ENCODE results near the gene P2RY14.

The P2RY14 gene

DNA sequence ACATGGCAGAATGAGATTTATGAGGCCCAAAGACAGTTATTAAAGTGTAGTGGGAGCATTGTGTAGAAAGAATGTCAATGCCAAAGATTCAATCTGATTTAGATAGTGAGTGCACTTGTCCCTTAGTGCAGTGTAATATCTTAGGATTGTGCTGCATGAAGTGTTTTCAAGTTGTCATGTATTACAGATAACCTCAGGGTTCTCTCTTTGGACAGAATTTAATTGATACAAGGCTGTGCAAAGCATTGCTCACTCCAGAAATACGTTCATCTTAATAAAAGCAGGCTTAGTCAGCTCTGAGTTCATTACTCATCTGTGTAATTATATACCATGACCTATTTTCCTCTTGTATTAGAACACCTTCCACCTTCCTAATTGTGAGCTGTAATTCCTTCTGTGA lies 59.3 kb downstream of the P2RY14 start:
- TF ChIP-seq, protein P1, sequence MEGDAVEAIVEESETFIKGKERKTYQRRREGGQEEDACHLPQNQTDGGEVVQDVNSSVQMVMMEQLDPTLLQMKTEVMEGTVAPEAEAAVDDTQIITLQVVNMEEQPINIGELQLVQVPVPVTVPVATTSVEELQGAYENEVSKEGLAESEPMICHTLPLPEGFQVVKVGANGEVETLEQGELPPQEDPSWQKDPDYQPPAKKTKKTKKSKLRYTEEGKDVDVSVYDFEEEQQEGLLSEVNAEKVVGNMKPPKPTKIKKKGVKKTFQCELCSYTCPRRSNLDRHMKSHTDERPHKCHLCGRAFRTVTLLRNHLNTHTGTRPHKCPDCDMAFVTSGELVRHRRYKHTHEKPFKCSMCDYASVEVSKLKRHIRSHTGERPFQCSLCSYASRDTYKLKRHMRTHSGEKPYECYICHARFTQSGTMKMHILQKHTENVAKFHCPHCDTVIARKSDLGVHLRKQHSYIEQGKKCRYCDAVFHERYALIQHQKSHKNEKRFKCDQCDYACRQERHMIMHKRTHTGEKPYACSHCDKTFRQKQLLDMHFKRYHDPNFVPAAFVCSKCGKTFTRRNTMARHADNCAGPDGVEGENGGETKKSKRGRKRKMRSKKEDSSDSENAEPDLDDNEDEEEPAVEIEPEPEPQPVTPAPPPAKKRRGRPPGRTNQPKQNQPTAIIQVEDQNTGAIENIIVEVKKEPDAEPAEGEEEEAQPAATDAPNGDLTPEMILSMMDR (IDR thresholded peaks at IDR 0.05; ENCODE audit: control insufficient read depth, extremely low read depth, insufficient read depth), result no peak
- no peak overlapping the region for H3K4me3 ChIP-seq (ENCODE audit: low read depth, low read length)
- no peak for DNase-seq (ENCODE audit: low read depth)

DNA sequence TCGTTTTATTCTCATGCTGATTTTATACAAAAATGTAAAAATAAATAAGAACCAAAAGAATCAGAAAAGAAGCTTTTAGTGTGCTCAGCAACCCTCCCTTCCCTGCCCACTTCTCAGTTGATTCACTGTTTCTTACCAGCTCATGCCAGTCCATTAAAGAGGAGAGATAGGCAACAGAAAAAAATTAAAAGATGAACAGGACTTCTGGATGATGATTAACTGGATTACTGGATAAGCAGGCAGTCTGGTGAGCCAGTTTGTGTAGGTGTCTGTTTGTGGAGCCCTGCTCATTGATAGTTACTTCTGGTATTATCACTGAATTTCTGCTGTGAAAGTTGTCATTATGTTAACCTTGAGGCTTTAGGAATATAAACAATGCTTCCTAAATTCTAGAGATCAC lies 60.2 kb downstream of the P2RY14 start:
- TF ChIP-seq, protein P1 (IDR thresholded peaks at IDR 0.05; ENCODE audit: control insufficient read depth, extremely low read depth, insufficient read depth), result no peak
- no peak overlapping the region for H3K4me3 ChIP-seq (ENCODE audit: low read depth, low read length)
- DNase-seq (ENCODE audit: low read depth), result no peak

DNA sequence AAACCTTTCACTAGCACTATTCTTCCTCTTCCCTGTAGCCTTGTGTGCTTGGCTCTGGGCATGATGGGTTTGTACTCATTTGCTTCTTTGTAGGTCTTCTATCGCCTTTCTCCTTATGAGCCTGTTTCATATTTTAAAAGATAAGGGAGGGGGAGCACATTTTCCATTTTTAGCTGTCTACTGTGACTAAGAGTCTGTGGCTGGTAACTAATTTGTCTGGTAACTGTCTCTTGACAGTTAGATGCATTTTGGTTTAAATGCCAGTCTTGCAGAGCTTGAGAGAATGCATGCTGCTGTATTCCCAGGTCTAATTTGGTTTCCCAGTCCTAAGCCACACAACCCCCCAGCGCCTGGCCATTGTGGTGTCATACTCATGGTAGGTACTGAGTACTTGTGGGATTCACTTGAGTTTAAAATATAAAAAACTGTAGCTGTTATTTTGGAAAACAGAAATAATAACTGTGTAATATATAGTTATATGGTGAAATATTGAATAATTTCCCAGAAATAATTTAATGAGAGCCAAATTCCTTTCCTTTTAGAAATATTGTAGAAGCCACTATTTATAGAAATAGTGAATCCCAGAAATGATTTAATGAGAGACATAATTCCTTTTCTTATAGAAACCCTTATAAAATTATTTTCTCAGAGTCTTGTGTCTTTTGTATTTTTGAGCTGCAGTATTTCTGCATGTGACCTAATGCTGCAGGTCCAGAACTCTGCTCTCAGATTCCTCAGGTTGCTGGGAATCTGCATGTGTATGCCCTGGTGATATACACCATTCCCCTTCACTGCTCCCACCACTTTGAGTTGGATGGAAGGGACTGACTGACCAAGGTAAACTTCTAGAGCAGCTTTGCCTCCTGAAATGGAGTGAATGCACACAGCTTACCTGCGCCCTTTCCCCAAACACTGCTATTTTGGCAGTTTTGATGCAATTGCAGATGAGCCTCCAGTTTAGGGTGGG lies 61.4 kb downstream of the P2RY14 start:
- H3K4me3 ChIP-seq (ENCODE audit: low read depth, low read length), result no peak overlapping the region
- TF ChIP-seq, protein P1 (IDR thresholded peaks at IDR 0.05; ENCODE audit: control insufficient read depth, extremely low read depth, insufficient read depth), result no peak
- DNase-seq (ENCODE audit: low read depth), result no peak

DNA sequence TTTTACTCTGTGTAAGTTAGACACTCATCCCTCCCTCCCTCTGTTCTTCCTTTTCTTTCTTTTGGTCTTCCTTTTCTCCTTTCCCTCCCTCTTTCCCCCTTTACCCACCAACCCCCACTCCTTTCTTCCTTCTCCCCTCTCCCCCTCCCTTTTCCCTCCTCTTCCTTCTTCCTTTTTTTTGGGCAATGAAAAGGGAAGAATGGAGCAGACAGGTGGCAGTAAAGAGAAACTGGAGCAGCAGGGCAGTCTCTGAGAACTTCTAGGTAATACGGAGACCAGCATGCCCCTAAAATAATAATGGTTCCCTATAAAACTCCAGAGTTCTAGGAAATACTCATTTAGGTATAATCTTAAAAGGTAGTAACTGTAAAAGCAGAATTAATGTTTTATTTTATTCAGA lies 63.9 kb downstream of the P2RY14 start:
- no peak overlapping the region for H3K4me3 ChIP-seq (ENCODE audit: low read depth, low read length)
- DNase-seq (ENCODE audit: low read depth), result no peak
- TF ChIP-seq, protein P1 (IDR thresholded peaks at IDR 0.05; ENCODE audit: control insufficient read depth, extremely low read depth, insufficient read depth), result peak; percentile 35

DNA sequence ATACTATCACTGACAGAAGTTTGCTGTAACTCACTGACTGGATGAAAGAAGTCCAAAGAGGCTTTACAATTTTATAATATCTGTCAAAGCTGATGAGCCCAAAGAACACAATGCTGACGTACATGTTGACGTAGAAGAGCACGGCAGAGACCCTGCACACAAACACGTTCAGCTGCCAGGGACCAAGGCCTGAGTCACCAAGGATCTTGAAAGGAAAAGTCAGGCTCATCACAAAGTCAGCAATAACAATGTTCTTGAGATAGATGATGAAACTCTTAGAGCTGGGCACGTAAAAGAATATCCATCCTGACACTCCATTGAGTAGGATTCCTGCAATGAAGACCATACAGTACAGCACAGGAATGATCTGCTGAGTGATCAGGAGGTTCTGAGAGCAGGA lies 64.5 kb downstream of the P2RY14 start:
- no peak for DNase-seq (ENCODE audit: low read depth)
- TF ChIP-seq, protein P1 (IDR thresholded peaks at IDR 0.05; ENCODE audit: control insufficient read depth, extremely low read depth, insufficient read depth), result no peak
- H3K4me3 ChIP-seq (ENCODE audit: low read depth, low read length), result no peak overlapping the region

DNA sequence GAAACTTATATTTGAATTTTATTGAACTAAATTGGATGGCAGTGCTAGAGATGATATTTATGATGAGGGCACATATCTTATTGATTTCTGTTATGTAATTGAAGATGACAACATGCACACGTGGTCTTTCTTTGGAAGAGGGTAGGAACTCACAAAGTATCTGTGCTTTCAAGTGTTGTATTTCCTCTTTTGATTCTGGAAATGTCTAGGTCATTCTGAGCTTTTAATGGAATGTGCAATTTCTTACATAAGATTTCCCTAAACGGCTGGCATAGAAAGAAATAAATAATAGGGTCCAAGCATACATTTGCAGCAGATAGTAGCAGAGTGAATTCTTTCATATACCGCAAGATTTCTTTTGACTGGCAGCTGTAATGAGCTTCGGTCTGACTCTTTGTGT lies 65.2 kb downstream of the P2RY14 start:
- TF ChIP-seq, protein P1 (IDR thresholded peaks at IDR 0.05; ENCODE audit: control insufficient read depth, extremely low read depth, insufficient read depth), result no peak
- no peak overlapping the region for H3K4me3 ChIP-seq (ENCODE audit: low read depth, low read length)
- DNase-seq (ENCODE audit: low read depth), result no peak
